Breast epithelium (tissue), 3 donors: ENCODE measurements around the gene TTC7B.

ENCODE experiments used
- CTCF ChIP-seq, 3 donors: fragments of 450-650 bp; IDR thresholded peaks; one replicate each; pipeline ENCODE4 v1.5.1; 2016 to 2017; ENCODE audit warnings: antibody characterized with exemption in 3 of 3, mild to moderate bottlenecking in 3 of 3, moderate library complexity in 3 of 3
- POLR2A ChIP-seq: fragments of 450-650 bp; IDR thresholded peaks from one replicate; pipeline ENCODE4 v1.6.1; 2016; ENCODE audit warnings: antibody characterized with exemption, mild to moderate bottlenecking, moderate library complexity
- POLR2AphosphoS5 ChIP-seq, 3 donors: sonication (generic); formaldehyde crosslinking; IDR thresholded peaks; one replicate each; pipeline ENCODE4 v1.6.1; 2017; ENCODE audit warnings: antibody characterized with exemption in 3 of 3

GRCh38 chr14:90741682-90741946 lies 74.6 kb downstream of the TTC7B start:
- no peak for TF ChIP-seq POLR2A
- no peak for TF ChIP-seq CTCF (IDR thresholded peaks at IDR 0.05)
- no peak for TF ChIP-seq POLR2AphosphoS5 (IDR thresholded peaks at IDR 0.05)
